ENCODE measurements around the gene PDP2. TPM values are rescaled to one million over a fixed set of nuclear protein-coding genes. Genes with fewer than 3 reads are reported as not detected.

PDP2 gene
- total and polyA plus RNA-seq, 10 of the 15 experiments (the other 5 are each of a cell fraction or from before 2014, with no cell fraction given), result 1.9 to 31.1 (median 6.2) TPM

DNA sequence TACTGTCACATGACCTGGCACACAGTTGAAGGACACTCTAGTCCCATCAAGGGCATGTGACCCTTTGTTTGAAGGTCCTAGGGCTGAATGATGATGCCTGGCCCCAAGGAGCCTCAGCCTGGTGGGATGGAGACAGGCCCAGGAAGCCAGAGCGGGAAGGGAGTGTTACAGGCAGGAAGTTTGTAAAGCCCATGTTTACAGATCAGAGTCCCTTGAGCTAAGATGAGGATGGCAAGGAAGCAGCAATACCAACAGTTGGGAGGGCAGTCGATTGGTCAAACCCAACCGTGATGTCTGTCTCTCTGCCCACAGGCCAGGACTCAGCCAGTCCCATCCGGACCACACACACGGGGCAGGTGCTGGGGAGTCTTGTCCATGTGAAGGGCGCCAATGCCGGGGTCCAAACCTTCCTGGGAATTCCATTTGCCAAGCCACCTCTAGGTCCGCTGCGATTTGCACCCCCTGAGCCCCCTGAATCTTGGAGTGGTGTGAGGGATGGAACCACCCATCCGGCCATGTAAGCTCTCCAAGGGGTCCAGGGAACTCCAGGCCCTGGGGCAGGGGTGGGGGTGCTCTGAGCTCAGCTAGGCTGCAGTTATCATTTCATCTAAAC is 57.5 kb downstream of the PDP2 start:
- no peak for FAIRE-seq
- H3K4me3 ChIP-seq, result no peak overlapping the region
- in situ Hi-C loops (cut with MboI), result loop anchor here (10.0 kb wide), 1 partner anchor 57 kb away; no protein-coding TSS in a partner anchor
- H4K20me1 ChIP-seq (ENCODE audit: control insufficient read depth, insufficient read depth), result no peaks in the 10 kb centered on the region
- no TSS peak for BruUV-seq (replicated peaks)
- no peak overlapping the region for H3K9ac ChIP-seq (ENCODE audit: control insufficient read depth, insufficient read depth, low read length)
- peaks cover 30% of the 10 kb centered on the region for H3K79me2 ChIP-seq (ENCODE audit: control insufficient read depth, insufficient read depth, low read length)
- H3K4me2 ChIP-seq (ENCODE audit: control insufficient read depth, insufficient read depth), result no peak overlapping the region
- RAD21 ChIA-PET (ENCODE audit: unreplicated experiment), result no interaction called here
- intact Hi-C loops (cut with micrococcal nuclease; ENCODE audit: unreplicated experiment), result no loop called here
- H3K27me3 ChIP-seq (replicated peaks in 1 of 2; ENCODE audit: control insufficient read depth in 2 of 2, insufficient read depth in 2 of 2, low read length in 1 of 2), result no peaks in the 10 kb centered on the region
- TF ChIP-seq ZNF622 (IDR thresholded peaks at IDR 0.05) (no peak), JUND (IDR thresholded peaks at IDR 0.05; ENCODE audit: low read depth, low read length) (no peak), HDAC2 (IDR thresholded peaks at IDR 0.05) (no peak), ETV6 (conservative IDR thresholded peaks at IDR 0.05 in 1 of 2, IDR thresholded peaks at IDR 0.05 in 1 of 2; ENCODE audit: borderline replicate concordance in 1 of 2, low read depth in 1 of 2) (no peak), POLR2A (IDR thresholded peaks at IDR 0.05; ENCODE audit: low read depth, low read length) (no peak), RB1 (IDR thresholded peaks at IDR 0.05; ENCODE audit: borderline replicate concordance) (no peak), ZNF384 (IDR thresholded peaks at IDR 0.05; ENCODE audit: borderline replicate concordance, low read depth, low read length) (no peak), SRF (IDR thresholded peaks at IDR 0.05; ENCODE audit: low read depth in 2 of 2, low read length in 2 of 2) (no peak)
- WGBS (ENCODE audit: insufficient coverage, insufficient replicate concordance, low lambda C conversion rate, missing lambda C conversion rate), result 98% methylated on average over 10 of the region's 10 CpGs
- peaks cover 7% of the 10 kb centered on the region for H3K4me1 ChIP-seq (ENCODE audit: control insufficient read depth, insufficient read depth, low read length)
- no peak for ATAC-seq
- CTCF ChIA-PET, result interaction anchor here (2.1 kb wide), 1 partner anchor 43 kb away, joined by 6 read pairs; no protein-coding TSS in a partner anchor
- no peak overlapping the region for H2AFZ ChIP-seq (ENCODE audit: control insufficient read depth, low read depth, low read length)
- H3K9me3 ChIP-seq (replicated peaks; ENCODE audit: control insufficient read depth, insufficient read depth, low read length), result no peaks in the 10 kb centered on the region
- SMC1A ChIA-PET (ENCODE audit: uncharacterized antibody, unreplicated experiment), result no interaction called here
- H3K36me3 ChIP-seq (ENCODE audit: control insufficient read depth in 2 of 2, insufficient read depth in 2 of 2, low read length in 1 of 2), result peaks cover 2 to 3% of the 10 kb centered on the region in 2 experiments
- POLR2A ChIA-PET, result no interaction called here
- no peak overlapping the region for H3K27ac ChIP-seq (ENCODE audit: control insufficient read depth, insufficient read depth)
- DNase-seq (ENCODE audit: low read depth, low spot score), result no peak

DNA sequence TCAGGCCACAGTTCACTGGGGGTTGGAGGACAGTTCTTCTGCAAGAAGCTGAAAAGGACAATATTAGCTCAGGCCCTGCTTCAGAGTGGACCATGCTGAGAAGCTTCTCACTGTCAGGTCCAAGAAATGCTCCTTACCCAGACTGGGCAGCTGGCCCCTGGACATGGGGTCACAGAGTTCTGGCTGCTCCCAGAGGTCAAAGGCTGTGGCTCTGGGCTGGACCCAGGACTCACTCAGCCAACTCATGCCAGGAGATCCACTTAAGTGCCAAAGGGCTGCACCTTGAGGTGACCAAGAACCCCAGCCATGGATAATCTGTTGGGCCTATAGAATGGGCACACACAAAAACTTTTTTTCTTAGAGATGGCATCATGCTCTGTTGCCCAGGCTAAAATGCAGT is 59.1 kb downstream of the PDP2 start:
- SMC1A ChIA-PET (ENCODE audit: uncharacterized antibody, unreplicated experiment), result no interaction called here
- intact Hi-C loops (cut with micrococcal nuclease; ENCODE audit: unreplicated experiment) (no loop called here), in situ Hi-C loops (cut with MboI) (loop anchor here (10.0 kb wide), 1 partner anchor 55 kb away; no protein-coding TSS in a partner anchor)
- no peak for FAIRE-seq
- no peak overlapping the region for H3K4me2 ChIP-seq (ENCODE audit: control insufficient read depth, insufficient read depth)
- H3K27ac ChIP-seq (ENCODE audit: control insufficient read depth, insufficient read depth), result no peak overlapping the region
- ATAC-seq, result no peak
- no peaks in the 10 kb centered on the region for H4K20me1 ChIP-seq (ENCODE audit: control insufficient read depth, insufficient read depth)
- no peak overlapping the region for H2AFZ ChIP-seq (ENCODE audit: control insufficient read depth, low read depth, low read length)
- CTCF ChIA-PET, result no interaction called here
- H3K79me2 ChIP-seq (ENCODE audit: control insufficient read depth, insufficient read depth, low read length), result peaks cover 16% of the 10 kb centered on the region
- DNase-seq (ENCODE audit: low read depth, low spot score), result no peak
- H3K4me3 ChIP-seq, result no peak overlapping the region
- no peaks in the 10 kb centered on the region for H3K27me3 ChIP-seq (replicated peaks in 1 of 2; ENCODE audit: control insufficient read depth in 2 of 2, insufficient read depth in 2 of 2, low read length in 1 of 2)
- H3K4me1 ChIP-seq (ENCODE audit: control insufficient read depth, insufficient read depth, low read length), result peaks cover 7% of the 10 kb centered on the region
- no peak overlapping the region for H3K9ac ChIP-seq (ENCODE audit: control insufficient read depth, insufficient read depth, low read length)
- RAD21 ChIA-PET (ENCODE audit: unreplicated experiment), result no interaction called here
- POLR2A ChIA-PET, result no interaction called here
- H3K36me3 ChIP-seq (ENCODE audit: control insufficient read depth in 2 of 2, insufficient read depth in 2 of 2, low read length in 1 of 2), result peaks cover 2 to 3% of the 10 kb centered on the region in 2 experiments
- BruUV-seq (replicated peaks), result no TSS peak
- no peaks in the 10 kb centered on the region for H3K9me3 ChIP-seq (replicated peaks; ENCODE audit: control insufficient read depth, insufficient read depth, low read length)
- TF ChIP-seq SREBF1 (IDR thresholded peaks at IDR 0.05; ENCODE audit: low read length) (no peak), HCFC1 (IDR thresholded peaks at IDR 0.05; ENCODE audit: low read length) (no peak), NFYB (IDR thresholded peaks at IDR 0.05; ENCODE audit: insufficient read depth, low read depth, low read length) (no peak), ZZZ3 (IDR thresholded peaks at IDR 0.05; ENCODE audit: control insufficient read depth, insufficient read length, low read depth) (no peak), CREM (IDR thresholded peaks at IDR 0.05; ENCODE audit: low read depth) (no peak), EED (IDR thresholded peaks at IDR 0.05; ENCODE audit: low read depth) (no peak), SMARCA5 (IDR thresholded peaks at IDR 0.05) (no peak), TCF3 (IDR thresholded peaks at IDR 0.05; ENCODE audit: borderline replicate concordance, insufficient read depth, low read depth, low read length) (no peak), TARDBP (IDR thresholded peaks at IDR 0.05; ENCODE audit: borderline replicate concordance) (no peak), NFYA (IDR thresholded peaks at IDR 0.05; ENCODE audit: borderline replicate concordance, low read depth, low read length) (no peak), KLF5 (IDR thresholded peaks at IDR 0.05; ENCODE audit: partially characterized antibody) (no peak)
- TF ChIP-seq, protein P1, sequence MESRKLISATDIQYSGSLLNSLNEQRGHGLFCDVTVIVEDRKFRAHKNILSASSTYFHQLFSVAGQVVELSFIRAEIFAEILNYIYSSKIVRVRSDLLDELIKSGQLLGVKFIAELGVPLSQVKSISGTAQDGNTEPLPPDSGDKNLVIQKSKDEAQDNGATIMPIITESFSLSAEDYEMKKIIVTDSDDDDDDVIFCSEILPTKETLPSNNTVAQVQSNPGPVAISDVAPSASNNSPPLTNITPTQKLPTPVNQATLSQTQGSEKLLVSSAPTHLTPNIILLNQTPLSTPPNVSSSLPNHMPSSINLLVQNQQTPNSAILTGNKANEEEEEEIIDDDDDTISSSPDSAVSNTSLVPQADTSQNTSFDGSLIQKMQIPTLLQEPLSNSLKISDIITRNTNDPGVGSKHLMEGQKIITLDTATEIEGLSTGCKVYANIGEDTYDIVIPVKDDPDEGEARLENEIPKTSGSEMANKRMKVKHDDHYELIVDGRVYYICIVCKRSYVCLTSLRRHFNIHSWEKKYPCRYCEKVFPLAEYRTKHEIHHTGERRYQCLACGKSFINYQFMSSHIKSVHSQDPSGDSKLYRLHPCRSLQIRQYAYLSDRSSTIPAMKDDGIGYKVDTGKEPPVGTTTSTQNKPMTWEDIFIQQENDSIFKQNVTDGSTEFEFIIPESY (IDR thresholded peaks at IDR 0.05), result no peak

Measured in GM12878 (cell line).